Right atrium auricular region (tissue), 2 donors: ENCODE data around the gene NHS. TPM values are rescaled to one million over a fixed set of nuclear protein-coding genes. Genes with fewer than 3 reads are reported as not detected.

ENCODE experiments used
- DNase-seq: peaks from one replicate; pipeline ENCODE4 v3.0.0-alpha.2; 2019; ENCODE audit warnings: low spot score
- H3K27ac ChIP-seq, 2 donors: fragments of 200-600 bp; sonication (generic); 1 replicate in 1 of 2; 2 replicates in 1 of 2; pipeline ENCODE4 v1.5.1; 2016 to 2019
- H3K27me3 ChIP-seq, 2 donors: fragments of 200-600 bp; sonication (generic); one replicate each; pipeline versions ENCODE4 v1.5.1 to v1.6.0; 2017 to 2019
- H3K36me3 ChIP-seq: fragments of 200-600 bp; sonication (generic); one replicate; pipeline ENCODE4 v1.5.1; 2016
- H3K4me1 ChIP-seq, 2 donors: fragments of 200-600 bp; sonication (generic); one replicate each; pipeline versions ENCODE4 v1.5.1 to v1.6.0; 2017 to 2019
- H3K4me3 ChIP-seq, 2 donors: fragments of 200-600 bp; sonication (generic); 1 replicate in 1 of 2; 2 replicates in 1 of 2; pipeline ENCODE4 v1.5.1; 2017 to 2019; ENCODE audit warnings: mild to moderate bottlenecking in 1 of 2, moderate library complexity in 1 of 2
- H3K9me3 ChIP-seq, 2 donors: fragments of 200-600 bp; sonication (generic); one replicate each; pipeline ENCODE4 v1.5.1; 2019
- CTCF ChIP-seq, 2 donors: fragments of 200-600 bp; sonication (generic); IDR thresholded peaks; one replicate each; pipeline ENCODE4 v1.5.1; 2019; ENCODE audit warnings: antibody characterized with exemption in 2 of 2
- total RNA-seq, 2 donors: library from RNA; depleted of rRNA; stranded (reverse); fragments of >200 nt; gene quantifications; one replicate each; pipeline ENCODE4 v1.1.0, GENCODE V29; 2016

Gene NHS
- total RNA-seq, 2 donors from 2014 or later, result 0.59 to 2.0 TPM

GRCh38 chrX:17736856-17737709 is 362.1 kb downstream of the NHS start, which contains the start of gene SCML1:
Gene SCML1, plus strand, starts transcription at chrX:17737493. Its CDS starts 6,694 bp downstream, at chrX:17744187.
- Histone ChIP-seq H3K27ac (peak within 1 kb of the TSS; percentile 86 to 90), H3K4me1 (peaks cover 0 to 9% of the 10 kb centered on the region in 2 donors), H3K4me3 (peak within 1 kb of the TSS; percentile 56), H3K36me3 (no peaks in the 10 kb centered on the region), H3K9me3 (no peaks in the 10 kb centered on the region), H3K27me3 (no peaks in the 10 kb centered on the region)
- no peak for TF ChIP-seq CTCF (IDR thresholded peaks at IDR 0.05)
- DNase-seq, result peak; percentile 97

GRCh38 chrX:17737710-17737985 is 362.6 kb downstream of the NHS start:
- no peak for DNase-seq
- Histone ChIP-seq H3K4me1 (peaks cover 0 to 9% of the 10 kb centered on the region in 2 donors), H3K27me3 (no peaks in the 10 kb centered on the region), H3K9me3 (no peaks in the 10 kb centered on the region), H3K27ac (peak overlapping the region; percentile 86 to 90), H3K4me3 (peak overlapping the region; percentile 56), H3K36me3 (no peaks in the 10 kb centered on the region)
- no peak for TF ChIP-seq CTCF (IDR thresholded peaks at IDR 0.05)

- peaks cover 0 to 9% of the 10 kb centered on the region in 2 donors for H3K4me1 ChIP-seq
- no peak for DNase-seq
- TF ChIP-seq CTCF (IDR thresholded peaks at IDR 0.05), result no peak
- H3K9me3 ChIP-seq, result no peaks in the 10 kb centered on the region
- no peaks in the 10 kb centered on the region for H3K27me3 ChIP-seq
- no peaks in the 10 kb centered on the region for H3K36me3 ChIP-seq
- H3K27ac ChIP-seq, result peak overlapping the region; percentile 86 to 90
- peak overlapping the region; percentile 56 for H3K4me3 ChIP-seq
Observed at GRCh38 chrX:17737986-17738713, 363.1 kb downstream of the NHS start.

GRCh38 chrX:17738737-17739535 is 363.9 kb downstream of the NHS start:
- TF ChIP-seq CTCF (IDR thresholded peaks at IDR 0.05), result no peak
- peak overlapping the region in 1 of 2 donors; percentile 90 for H3K27ac ChIP-seq
- H3K4me3 ChIP-seq, result peak overlapping the region; percentile 56
- no peaks in the 10 kb centered on the region for H3K27me3 ChIP-seq
- peaks cover 0 to 9% of the 10 kb centered on the region in 2 donors for H3K4me1 ChIP-seq
- no peaks in the 10 kb centered on the region for H3K9me3 ChIP-seq
- no peaks in the 10 kb centered on the region for H3K36me3 ChIP-seq
- DNase-seq, result no peak

GRCh38 chrX:17740137-17741122 is 365.4 kb downstream of the NHS start:
- no peak for TF ChIP-seq CTCF (IDR thresholded peaks at IDR 0.05)
- no peak overlapping the region for H3K4me3 ChIP-seq
- no peaks in the 10 kb centered on the region for H3K27me3 ChIP-seq
- no peak for DNase-seq
- H3K27ac ChIP-seq, result no peak overlapping the region
- H3K9me3 ChIP-seq, result no peaks in the 10 kb centered on the region
- peaks cover 0 to 9% of the 10 kb centered on the region in 2 donors for H3K4me1 ChIP-seq
- H3K36me3 ChIP-seq, result no peaks in the 10 kb centered on the region
